ENCODE data around the gene TAS2R46. TPM values are rescaled to one million over a fixed set of nuclear protein-coding genes. Genes with fewer than 3 reads are reported as not detected.
A peak's percentile ranks its signal among the peaks of the same experiment; 100 is the strongest.

The TAS2R46 gene
- total RNA-seq, 1 experiment from 2014 or later, result 0.46 TPM

DNA sequence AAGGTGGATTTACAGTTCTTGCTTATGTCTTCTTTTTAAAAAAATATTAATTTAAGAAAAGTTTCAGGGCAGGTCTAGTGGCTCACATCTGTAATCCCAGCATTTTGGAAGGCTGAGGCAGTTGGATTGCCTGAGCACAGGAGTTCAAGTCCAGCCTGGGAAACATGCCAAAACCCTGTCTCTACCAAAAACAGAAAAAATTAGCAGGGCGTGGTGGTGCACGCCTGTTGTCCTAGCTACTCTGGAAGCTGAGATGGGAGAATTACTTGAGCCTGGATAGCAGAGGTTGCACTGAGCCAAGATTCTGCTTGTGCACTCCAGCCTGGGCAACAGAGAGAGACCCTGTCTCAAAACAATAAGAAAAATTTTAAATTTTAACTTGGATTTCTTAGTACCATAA, 5.4 kb upstream of the TAS2R46 start:
- DNase-seq (ENCODE audit: low read depth, low spot score), result no peak
- ChIA-PET POLR2A (no interaction called here), CTCF (no interaction called here)
- Histone ChIP-seq H3K9me3 (ENCODE audit: control insufficient read depth, insufficient read depth, low read depth, low read length) (no peaks in the 10 kb centered on the region), H3K4me1 (ENCODE audit: control insufficient read depth, insufficient read depth, low read length) (no peaks in the 10 kb centered on the region), H3K36me3 (ENCODE audit: control insufficient read depth, insufficient read depth, low read length) (no peaks in the 10 kb centered on the region), H3K4me3 (ENCODE audit: low read depth in 2 of 2, low read length in 2 of 2) (no peak overlapping the region), H3K27me3 (ENCODE audit: control insufficient read depth, insufficient read depth, low read length) (no peaks in the 10 kb centered on the region), H3K27ac (ENCODE audit: low read length) (no peak overlapping the region)
- TSS peak; percentile 23 for BruUV-seq (replicated peaks)
- TF ChIP-seq, protein P1, sequence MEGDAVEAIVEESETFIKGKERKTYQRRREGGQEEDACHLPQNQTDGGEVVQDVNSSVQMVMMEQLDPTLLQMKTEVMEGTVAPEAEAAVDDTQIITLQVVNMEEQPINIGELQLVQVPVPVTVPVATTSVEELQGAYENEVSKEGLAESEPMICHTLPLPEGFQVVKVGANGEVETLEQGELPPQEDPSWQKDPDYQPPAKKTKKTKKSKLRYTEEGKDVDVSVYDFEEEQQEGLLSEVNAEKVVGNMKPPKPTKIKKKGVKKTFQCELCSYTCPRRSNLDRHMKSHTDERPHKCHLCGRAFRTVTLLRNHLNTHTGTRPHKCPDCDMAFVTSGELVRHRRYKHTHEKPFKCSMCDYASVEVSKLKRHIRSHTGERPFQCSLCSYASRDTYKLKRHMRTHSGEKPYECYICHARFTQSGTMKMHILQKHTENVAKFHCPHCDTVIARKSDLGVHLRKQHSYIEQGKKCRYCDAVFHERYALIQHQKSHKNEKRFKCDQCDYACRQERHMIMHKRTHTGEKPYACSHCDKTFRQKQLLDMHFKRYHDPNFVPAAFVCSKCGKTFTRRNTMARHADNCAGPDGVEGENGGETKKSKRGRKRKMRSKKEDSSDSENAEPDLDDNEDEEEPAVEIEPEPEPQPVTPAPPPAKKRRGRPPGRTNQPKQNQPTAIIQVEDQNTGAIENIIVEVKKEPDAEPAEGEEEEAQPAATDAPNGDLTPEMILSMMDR (IDR thresholded peaks at IDR 0.05), result no peak
- no peak for TF ChIP-seq POLR2AphosphoS5 (IDR thresholded peaks at IDR 0.05; ENCODE audit: low read depth, low read length)
- TF ChIP-seq TCF7L2 (IDR thresholded peaks at IDR 0.05; ENCODE audit: low read depth, low read length), result no peak
- TF ChIP-seq SIN3A (IDR thresholded peaks at IDR 0.05; ENCODE audit: borderline replicate concordance, insufficient read depth, low read depth, low read length), result no peak
- TF ChIP-seq, protein P2, sequence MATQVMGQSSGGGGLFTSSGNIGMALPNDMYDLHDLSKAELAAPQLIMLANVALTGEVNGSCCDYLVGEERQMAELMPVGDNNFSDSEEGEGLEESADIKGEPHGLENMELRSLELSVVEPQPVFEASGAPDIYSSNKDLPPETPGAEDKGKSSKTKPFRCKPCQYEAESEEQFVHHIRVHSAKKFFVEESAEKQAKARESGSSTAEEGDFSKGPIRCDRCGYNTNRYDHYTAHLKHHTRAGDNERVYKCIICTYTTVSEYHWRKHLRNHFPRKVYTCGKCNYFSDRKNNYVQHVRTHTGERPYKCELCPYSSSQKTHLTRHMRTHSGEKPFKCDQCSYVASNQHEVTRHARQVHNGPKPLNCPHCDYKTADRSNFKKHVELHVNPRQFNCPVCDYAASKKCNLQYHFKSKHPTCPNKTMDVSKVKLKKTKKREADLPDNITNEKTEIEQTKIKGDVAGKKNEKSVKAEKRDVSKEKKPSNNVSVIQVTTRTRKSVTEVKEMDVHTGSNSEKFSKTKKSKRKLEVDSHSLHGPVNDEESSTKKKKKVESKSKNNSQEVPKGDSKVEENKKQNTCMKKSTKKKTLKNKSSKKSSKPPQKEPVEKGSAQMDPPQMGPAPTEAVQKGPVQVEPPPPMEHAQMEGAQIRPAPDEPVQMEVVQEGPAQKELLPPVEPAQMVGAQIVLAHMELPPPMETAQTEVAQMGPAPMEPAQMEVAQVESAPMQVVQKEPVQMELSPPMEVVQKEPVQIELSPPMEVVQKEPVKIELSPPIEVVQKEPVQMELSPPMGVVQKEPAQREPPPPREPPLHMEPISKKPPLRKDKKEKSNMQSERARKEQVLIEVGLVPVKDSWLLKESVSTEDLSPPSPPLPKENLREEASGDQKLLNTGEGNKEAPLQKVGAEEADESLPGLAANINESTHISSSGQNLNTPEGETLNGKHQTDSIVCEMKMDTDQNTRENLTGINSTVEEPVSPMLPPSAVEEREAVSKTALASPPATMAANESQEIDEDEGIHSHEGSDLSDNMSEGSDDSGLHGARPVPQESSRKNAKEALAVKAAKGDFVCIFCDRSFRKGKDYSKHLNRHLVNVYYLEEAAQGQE (IDR thresholded peaks at IDR 0.05; ENCODE audit: insufficient read depth in 1 of 2, low read depth in 2 of 2, low read length in 1 of 2), result no peak
- ATAC-seq, result no peak
- intact Hi-C loops (cut with micrococcal nuclease; ENCODE audit: unreplicated experiment), result no loop called here
- in situ Hi-C loops (cut with HindIII; ENCODE audit: low pct_unique_long_range_greater_than_20kb, low sequenced_read_pairs), result no loop called here

DNA sequence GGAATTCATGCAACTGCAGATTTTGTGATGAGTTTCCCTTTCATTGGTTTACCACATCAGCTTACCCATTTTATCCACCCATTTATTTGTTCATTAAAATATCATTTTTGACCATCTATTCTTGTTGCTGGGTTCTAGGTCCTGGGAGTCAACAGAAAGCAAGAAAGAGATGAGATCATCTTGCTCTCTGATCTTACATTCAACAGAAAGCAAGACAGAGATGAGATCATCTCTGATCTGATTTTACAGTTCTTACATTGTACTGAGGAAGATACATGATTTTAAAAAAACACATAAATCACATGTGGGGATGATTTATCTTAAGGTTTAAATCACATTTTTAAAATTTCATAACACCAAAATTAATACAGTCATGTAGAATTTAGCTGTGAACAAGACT, 2.3 kb downstream of the TAS2R46 start:
- Histone ChIP-seq H3K27ac (ENCODE audit: low read length) (no peak overlapping the region), H3K9me3 (ENCODE audit: control insufficient read depth, insufficient read depth, low read depth, low read length) (no peaks in the 10 kb centered on the region), H3K4me3 (ENCODE audit: low read depth in 2 of 2, low read length in 2 of 2) (no peak overlapping the region), H3K36me3 (ENCODE audit: control insufficient read depth, insufficient read depth, low read length) (no peaks in the 10 kb centered on the region), H3K4me1 (ENCODE audit: control insufficient read depth, insufficient read depth, low read length) (no peaks in the 10 kb centered on the region), H3K27me3 (ENCODE audit: control insufficient read depth, insufficient read depth, low read length) (no peaks in the 10 kb centered on the region)
- POLR2A ChIA-PET, result no interaction called here
- DNase-seq (ENCODE audit: low read depth, low spot score), result no peak
- TF ChIP-seq SIN3A (IDR thresholded peaks at IDR 0.05; ENCODE audit: borderline replicate concordance, insufficient read depth, low read depth, low read length), result no peak
- no peak for TF ChIP-seq TCF7L2 (IDR thresholded peaks at IDR 0.05; ENCODE audit: low read depth, low read length)
- TF ChIP-seq, protein P1 (IDR thresholded peaks at IDR 0.05), result no peak
- TF ChIP-seq, protein P2 (IDR thresholded peaks at IDR 0.05; ENCODE audit: insufficient read depth in 1 of 2, low read depth in 2 of 2, low read length in 1 of 2), result no peak
- TF ChIP-seq POLR2AphosphoS5 (IDR thresholded peaks at IDR 0.05; ENCODE audit: low read depth, low read length), result no peak
- no peak for ATAC-seq
- intact Hi-C loops (cut with micrococcal nuclease; ENCODE audit: unreplicated experiment), result no loop called here
- CTCF ChIA-PET, result no interaction called here
- in situ Hi-C loops (cut with HindIII; ENCODE audit: low pct_unique_long_range_greater_than_20kb, low sequenced_read_pairs), result no loop called here
- no TSS peak for BruUV-seq (replicated peaks)
